ENCODE results near the gene RRAS.
"Not testable (repeated sequence)": the region's sequence is repeated elsewhere in the genome, so short reads cannot be mapped to it uniquely, and the experiment has no call there.

Gene RRAS

GRCh38 chr19:49652551-49653465 is 12.9 kb upstream of the RRAS start:
- no peak for DNase-seq

GRCh38 chr19:49651820-49652550 is 12.0 kb upstream of the RRAS start:
- DNase-seq: no peak

GRCh38 chr19:49651029-49651819 is 11.3 kb upstream of the RRAS start:
- no peak for DNase-seq

- DNase-seq: no peak
These were observed 6.6 kb upstream of the RRAS start for GRCh38 chr19:49646586-49646985.

GRCh38 chr19:49645995-49646394 is 6.1 kb upstream of the RRAS start:
- DNase-seq: no peak

- no peak for DNase-seq
These were observed 5.6 kb upstream of the RRAS start for GRCh38 chr19:49645592-49645991.

GRCh38 chr19:49643466-49643865 is 3.5 kb upstream of the RRAS start:
- no peak for DNase-seq

GRCh38 chr19:49642492-49643035 is 2.6 kb upstream of the RRAS start:
- no peak for DNase-seq

- DNase-seq: peak; percentile 99
These were observed 1.9 kb upstream of the RRAS start, which contains the start of gene SCAF1 for GRCh38 chr19:49641688-49642491. TSS of gene SCAF1 (plus strand) at chr19:49642209. CDS start at chr19:49645027, 2,818 bp downstream.

- no peak for DNase-seq
These were observed 386 bp downstream of the RRAS start for GRCh38 chr19:49639401-49640112.

GRCh38 chr19:49637821-49638738 is 1.9 kb downstream of the RRAS start:
- no peak for DNase-seq

GRCh38 chr19:49636233-49636932 is 3.6 kb downstream of the RRAS start:
- DNase-seq: no peak

- no peak for DNase-seq
These were observed 4.3 kb downstream of the RRAS start for GRCh38 chr19:49635530-49636232.

GRCh38 chr19:49633273-49633672 is 6.7 kb downstream of the RRAS start:
- DNase-seq: not testable (repeated sequence)

GRCh38 chr19:49632576-49632975 is 7.4 kb downstream of the RRAS start:
- DNase-seq: no peak

GRCh38 chr19:49631610-49632192 is 8.2 kb downstream of the RRAS start:
- no peak for DNase-seq

GRCh38 chr19:49631014-49631588 is 8.8 kb downstream of the RRAS start:
- no peak for DNase-seq

GRCh38 chr19:49629659-49630058 is 10.3 kb downstream of the RRAS start:
- no peak for DNase-seq

Data from midbrain (tissue), 1 donor.